Measurements from ENCODE around the gene RTP4.

DNA sequence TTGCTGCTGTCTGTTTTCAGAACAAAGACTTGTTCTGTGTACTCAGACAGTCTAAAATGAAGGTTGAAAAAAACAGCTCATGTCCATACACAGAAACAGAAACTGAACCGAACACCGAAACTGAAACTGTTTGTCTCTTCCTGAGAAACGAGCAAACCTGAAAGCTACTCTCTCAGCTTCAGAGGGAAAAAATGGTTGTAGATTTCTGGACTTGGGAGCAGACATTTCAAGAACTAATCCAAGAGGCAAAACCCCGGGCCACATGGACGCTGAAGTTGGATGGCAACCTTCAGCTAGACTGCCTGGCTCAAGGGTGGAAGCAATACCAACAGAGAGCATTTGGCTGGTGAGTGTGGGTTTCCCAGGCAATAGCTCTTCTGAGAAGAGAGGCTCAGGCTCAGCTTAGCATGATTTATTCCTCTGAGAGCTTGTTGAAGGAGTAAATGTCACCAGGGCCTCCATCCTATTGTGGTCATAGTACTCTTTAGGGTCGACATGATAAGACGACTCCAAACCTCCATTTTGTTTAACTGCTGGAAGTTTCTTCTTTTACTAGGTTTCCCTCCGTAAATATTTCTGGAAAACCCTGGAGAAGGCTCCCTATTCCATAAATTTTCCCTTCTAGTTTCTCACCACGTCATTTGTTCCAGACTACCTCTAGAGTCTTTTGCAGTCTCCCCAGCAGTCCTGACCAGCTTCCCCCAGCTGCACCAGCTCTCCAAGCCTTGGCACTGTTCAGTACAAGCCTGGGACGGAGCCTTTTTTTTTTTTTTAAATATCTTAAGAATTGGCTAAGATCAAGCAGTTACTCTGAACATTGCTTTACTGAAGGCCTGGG, at the start of gene RTP4:
- TF ChIP-seq, protein P1, sequence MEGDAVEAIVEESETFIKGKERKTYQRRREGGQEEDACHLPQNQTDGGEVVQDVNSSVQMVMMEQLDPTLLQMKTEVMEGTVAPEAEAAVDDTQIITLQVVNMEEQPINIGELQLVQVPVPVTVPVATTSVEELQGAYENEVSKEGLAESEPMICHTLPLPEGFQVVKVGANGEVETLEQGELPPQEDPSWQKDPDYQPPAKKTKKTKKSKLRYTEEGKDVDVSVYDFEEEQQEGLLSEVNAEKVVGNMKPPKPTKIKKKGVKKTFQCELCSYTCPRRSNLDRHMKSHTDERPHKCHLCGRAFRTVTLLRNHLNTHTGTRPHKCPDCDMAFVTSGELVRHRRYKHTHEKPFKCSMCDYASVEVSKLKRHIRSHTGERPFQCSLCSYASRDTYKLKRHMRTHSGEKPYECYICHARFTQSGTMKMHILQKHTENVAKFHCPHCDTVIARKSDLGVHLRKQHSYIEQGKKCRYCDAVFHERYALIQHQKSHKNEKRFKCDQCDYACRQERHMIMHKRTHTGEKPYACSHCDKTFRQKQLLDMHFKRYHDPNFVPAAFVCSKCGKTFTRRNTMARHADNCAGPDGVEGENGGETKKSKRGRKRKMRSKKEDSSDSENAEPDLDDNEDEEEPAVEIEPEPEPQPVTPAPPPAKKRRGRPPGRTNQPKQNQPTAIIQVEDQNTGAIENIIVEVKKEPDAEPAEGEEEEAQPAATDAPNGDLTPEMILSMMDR (IDR thresholded peaks at IDR 0.05): peak in 1 of 6 experiments; percentile 5
- no peak for TF ChIP-seq POLR2A (IDR thresholded peaks at IDR 0.05)
